HCT116 (cell line): Measurements from ENCODE around the gene VGF.

Experiments
- CTCF ChIP-seq, 3 experiments: fragments of 200-600 bp in 1 of 3; sonication (generic) in 1 of 3; IDR thresholded peaks in 2 of 3; conservative IDR thresholded peaks in 1 of 3; 2 replicates each; pipeline ENCODE4 v1.5.1; 2012 to 2017; ENCODE audit warnings: low read depth in 2 of 3, low read length in 2 of 3, antibody characterized with exemption in 1 of 3, borderline replicate concordance in 1 of 3, control low read depth in 1 of 3, mild to moderate bottlenecking in 1 of 3, mixed read lengths in 1 of 3, mixed run types in 1 of 3, moderate library complexity in 1 of 3; ENCODE audit not compliant: insufficient read depth in 1 of 3
- EZH2 ChIP-seq: fragments of 200-600 bp; sonication (generic); IDR thresholded peaks from 2 replicates; pipeline ENCODE4 v1.6.1; 2017; ENCODE audit warnings: antibody characterized with exemption, mixed run types
- EZH2phosphoT487 ChIP-seq: fragments of 200-600 bp; IDR thresholded peaks from 2 replicates; pipeline ENCODE4 v1.6.1; 2018; ENCODE audit warnings: antibody characterized with exemption, borderline replicate concordance
- FOSL1 ChIP-seq: IDR thresholded peaks from 2 replicates; pipeline ENCODE4 v1.6.1; 2012; ENCODE audit warnings: low read depth
- JUND ChIP-seq: IDR thresholded peaks from 2 replicates; pipeline ENCODE4 v1.6.1; 2012
- MAX ChIP-seq: IDR thresholded peaks from 2 replicates; pipeline ENCODE4 v1.6.1; 2012
- POLR2A ChIP-seq: IDR thresholded peaks from 2 replicates; pipeline ENCODE4 v1.7.0; 2011; ENCODE audit warnings: borderline replicate concordance; ENCODE audit not compliant: insufficient read depth, insufficient read length; ENCODE audit errors: extremely low read depth
- POLR2AphosphoS5 ChIP-seq: IDR thresholded peaks from 2 replicates; pipeline ENCODE4 v1.6.1; 2011; ENCODE audit warnings: mild to moderate bottlenecking, low read depth, low read length, moderate library complexity
- RAD21 ChIP-seq: IDR thresholded peaks from 2 replicates; pipeline ENCODE4 v1.6.1; 2012; ENCODE audit warnings: low read depth, mild to moderate bottlenecking
- REST ChIP-seq: IDR thresholded peaks from 2 replicates; pipeline ENCODE4 v1.6.1; 2012; ENCODE audit warnings: low read depth
- SIN3A ChIP-seq: IDR thresholded peaks from 2 replicates; pipeline ENCODE4 v1.6.1; 2012; ENCODE audit warnings: low read depth
- YY1 ChIP-seq: IDR thresholded peaks from 2 replicates; pipeline ENCODE4 v1.6.1; 2011; ENCODE audit warnings: low read length, low read depth, moderate library complexity, mild to moderate bottlenecking; ENCODE audit not compliant: insufficient replicate concordance; ENCODE audit errors: extremely low read depth
- ZFX ChIP-seq: fragments of 450-650 bp; IDR thresholded peaks from 2 replicates; pipeline ENCODE4 v1.6.1; 2017
- ZNF274 ChIP-seq: fragments of 200-500 bp; sonication (Bioruptor generic); IDR thresholded peaks from 2 replicates; pipeline ENCODE4 v1.6.1; 2014; ENCODE audit warnings: mild to moderate bottlenecking, low read depth, low read length, inconsistent platforms

GRCh38 chr7:101134399-101134980 is 30.9 kb downstream of the VGF start:
- TF ChIP-seq CTCF (IDR thresholded peaks at IDR 0.05 in 2 of 3, conservative IDR thresholded peaks at IDR 0.05 in 1 of 3; ENCODE audit: borderline replicate concordance in 1 of 3, insufficient read depth in 1 of 3, low read depth in 2 of 3, low read length in 2 of 3) (no peak), MAX (no peak), EZH2 (no peak), JUND (no peak), POLR2AphosphoS5 (no peak), YY1 (no peak), FOSL1 (no peak), REST (no peak), ZNF274 (no peak), POLR2A (no peak), RAD21 (no peak), EZH2phosphoT487 (no peak), SIN3A (no peak), ZFX (no peak)
